GM10248 (cell line): Measurements from ENCODE around the gene MAPRE3.

Experiments used
- CTCF ChIA-PET: fragments of 300-600 bp; sonication (Branson Sonifier 250); formaldehyde crosslinking; extraction: SDS; loops from one replicate; lab custom pipeline; 2021; ENCODE audit warnings: antibody characterized with exemption; lab: Yijun Ruan, JAX
- POLR2A ChIA-PET: fragments of 350-650 bp; sonication (Branson Sonifier 250); formaldehyde crosslinking; extraction: SDS; loops from one replicate; lab custom pipeline; 2020; ENCODE audit warnings: antibody characterized with exemption; lab: Yijun Ruan, JAX
- DNase-seq: peaks from one replicate; pipeline ENCODE4 v3.0.0; 2012; ENCODE audit errors: extremely low spot score
- TF ChIP-seq, protein P1 (sequence below): IDR thresholded peaks from 2 replicates; pipeline ENCODE4 v1.5.1; 2012; ENCODE audit warnings: mild to moderate bottlenecking, low read depth; ENCODE audit errors: extremely low read depth, missing control alignments, control extremely low read depth

Gene MAPRE3

DNA sequence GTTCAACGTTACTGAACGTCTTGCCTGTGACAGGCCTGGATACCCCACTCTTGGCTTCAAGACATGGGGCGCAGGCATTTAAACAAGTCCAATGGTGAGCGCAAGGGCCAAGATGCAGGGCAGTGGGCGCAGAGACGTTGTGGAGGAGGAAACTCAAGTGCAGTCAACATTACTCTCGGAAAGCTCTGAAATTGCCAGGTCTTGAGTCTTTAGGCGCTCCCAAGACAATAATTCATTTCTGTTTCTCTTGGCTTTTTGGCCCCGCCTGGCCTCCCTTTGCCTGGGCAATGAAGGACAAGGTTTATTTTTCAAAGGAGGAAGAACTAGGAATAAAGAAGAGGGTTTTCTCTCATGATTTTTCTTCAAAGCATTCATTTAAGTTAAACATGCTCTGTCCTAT lies 49.0 kb downstream of the MAPRE3 start:
- ChIA-PET CTCF (interaction anchor here (1.1 to 12.3 kb wide), 4 partner anchors 53 to 260 kb away, joined by 3 to 244 read pairs (median 10); no protein-coding TSS in a partner anchor), POLR2A (no interaction called here)
- DNase-seq: no peak
- TF ChIP-seq, protein P1, sequence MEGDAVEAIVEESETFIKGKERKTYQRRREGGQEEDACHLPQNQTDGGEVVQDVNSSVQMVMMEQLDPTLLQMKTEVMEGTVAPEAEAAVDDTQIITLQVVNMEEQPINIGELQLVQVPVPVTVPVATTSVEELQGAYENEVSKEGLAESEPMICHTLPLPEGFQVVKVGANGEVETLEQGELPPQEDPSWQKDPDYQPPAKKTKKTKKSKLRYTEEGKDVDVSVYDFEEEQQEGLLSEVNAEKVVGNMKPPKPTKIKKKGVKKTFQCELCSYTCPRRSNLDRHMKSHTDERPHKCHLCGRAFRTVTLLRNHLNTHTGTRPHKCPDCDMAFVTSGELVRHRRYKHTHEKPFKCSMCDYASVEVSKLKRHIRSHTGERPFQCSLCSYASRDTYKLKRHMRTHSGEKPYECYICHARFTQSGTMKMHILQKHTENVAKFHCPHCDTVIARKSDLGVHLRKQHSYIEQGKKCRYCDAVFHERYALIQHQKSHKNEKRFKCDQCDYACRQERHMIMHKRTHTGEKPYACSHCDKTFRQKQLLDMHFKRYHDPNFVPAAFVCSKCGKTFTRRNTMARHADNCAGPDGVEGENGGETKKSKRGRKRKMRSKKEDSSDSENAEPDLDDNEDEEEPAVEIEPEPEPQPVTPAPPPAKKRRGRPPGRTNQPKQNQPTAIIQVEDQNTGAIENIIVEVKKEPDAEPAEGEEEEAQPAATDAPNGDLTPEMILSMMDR: no peak

DNA sequence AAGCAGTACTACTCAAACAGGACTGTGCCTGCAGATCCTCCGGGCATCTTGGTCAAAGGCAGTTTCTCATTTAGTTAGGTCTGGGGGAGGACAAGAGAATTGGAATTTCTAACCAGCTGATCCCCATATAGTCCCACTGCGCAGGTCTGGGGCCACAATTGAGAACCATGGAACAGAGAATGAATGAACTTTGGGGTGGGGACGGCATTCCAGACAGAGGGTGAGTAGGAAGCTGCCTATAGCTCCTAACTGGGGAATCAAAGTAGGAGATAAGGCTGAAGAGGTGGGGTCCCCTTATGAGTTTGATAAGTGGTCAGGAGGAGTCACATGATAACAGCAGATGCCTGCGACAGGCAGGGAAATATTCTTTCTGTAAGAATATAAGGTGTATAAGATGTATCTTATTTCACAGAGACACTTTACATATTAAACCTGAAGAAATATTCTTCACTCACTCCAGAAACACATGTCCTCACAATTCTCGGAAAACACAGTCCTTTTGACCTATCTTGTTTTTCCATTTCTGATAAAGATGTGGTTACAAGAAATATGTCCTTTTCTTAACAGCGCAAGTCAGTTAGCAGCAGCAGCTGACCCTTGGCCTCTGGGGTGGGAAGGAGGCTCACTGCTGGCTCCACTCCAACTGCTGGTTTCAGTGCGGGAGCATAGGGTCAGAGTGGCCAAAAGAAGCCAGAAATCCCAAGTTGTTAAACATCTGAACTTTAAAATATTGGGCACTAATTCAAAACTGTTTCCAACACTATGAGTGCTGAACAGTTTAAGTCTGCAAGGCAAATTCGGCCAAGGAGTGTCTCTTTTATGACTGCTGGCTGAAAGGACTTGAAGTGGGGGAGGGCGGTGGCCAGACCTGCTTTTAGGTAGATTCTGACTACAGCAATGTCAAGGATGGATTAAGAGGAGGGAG lies 49.8 kb downstream of the MAPRE3 start:
- CTCF ChIA-PET: interaction anchor here (1.1 to 12.3 kb wide), 3 partner anchors 53 to 260 kb away, joined by 3 to 244 read pairs (median 3); no protein-coding TSS in a partner anchor
- TF ChIP-seq, protein P1: no peak
- POLR2A ChIA-PET: interaction anchor here (0.6 kb wide), 1 partner anchor 298 kb away, joined by 3 read pairs; no protein-coding TSS in a partner anchor
- no peak for DNase-seq

DNA sequence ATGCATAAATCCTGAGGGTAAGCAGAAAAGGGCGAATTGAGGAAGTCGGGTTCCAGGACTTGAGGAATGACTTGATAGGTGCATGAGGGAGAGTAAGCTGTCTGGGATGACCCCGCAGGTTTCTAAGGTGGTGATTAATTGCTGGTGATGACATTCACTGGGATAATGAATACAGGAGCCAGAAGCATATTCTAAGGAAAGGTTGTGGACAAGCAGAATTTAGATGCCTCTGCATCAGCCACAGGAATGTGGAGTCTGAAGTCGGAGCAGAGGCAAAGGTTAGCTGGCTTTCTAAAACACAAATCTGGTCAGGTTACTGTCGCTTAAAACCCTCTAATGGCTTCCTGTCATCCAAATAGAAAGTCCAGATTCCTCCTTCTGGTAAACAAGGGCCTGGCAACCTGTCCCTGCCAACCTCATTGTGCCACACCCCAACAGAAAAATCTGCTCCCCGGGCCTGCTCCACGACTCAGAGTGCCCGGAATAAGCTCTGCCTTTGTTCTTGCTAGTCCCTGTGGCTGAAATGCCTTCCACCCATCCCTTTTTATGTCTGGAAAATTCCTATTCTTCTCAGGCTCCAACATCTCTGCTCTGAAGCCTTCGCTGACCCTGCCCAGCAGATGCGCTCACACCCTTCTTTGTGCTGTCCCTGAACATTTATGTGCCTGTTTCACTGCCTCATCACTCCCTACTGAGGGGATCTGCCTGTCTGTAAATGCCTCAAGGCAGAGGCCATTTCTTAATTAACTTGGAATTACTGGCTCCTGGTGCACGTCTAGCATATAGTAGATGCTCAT lies 51.0 kb downstream of the MAPRE3 start:
- TF ChIP-seq, protein P1: no peak
- no peak for DNase-seq
- ChIA-PET CTCF (interaction anchor here (1.2 to 2.1 kb wide), 3 partner anchors 44 to 60 kb away, joined by 3 to 7 read pairs (median 4); no protein-coding TSS in a partner anchor), POLR2A (no interaction called here)

DNA sequence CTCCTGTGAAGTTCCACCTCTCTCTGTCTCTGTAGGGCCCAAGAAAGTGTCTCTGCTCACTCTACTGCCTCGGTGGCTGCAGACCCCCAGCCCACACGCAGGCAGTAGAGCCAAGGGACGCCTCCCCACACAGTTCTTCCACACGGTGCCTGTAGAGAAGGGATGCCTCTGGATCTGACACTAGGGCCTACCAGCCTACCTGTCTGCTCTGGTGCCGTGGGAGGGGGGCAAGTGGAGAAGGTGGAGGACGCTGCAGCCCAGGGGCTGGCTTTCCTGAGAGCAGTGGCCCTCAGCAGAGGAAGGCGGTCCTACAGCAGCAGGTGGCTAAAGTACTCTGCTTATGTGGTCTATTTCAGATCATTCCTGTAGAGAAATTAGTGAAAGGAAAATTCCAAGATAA lies 53.3 kb downstream of the MAPRE3 start:
- DNase-seq: no peak
- ChIA-PET CTCF (interaction anchor here (1.5 to 3.4 kb wide), 3 partner anchors 20 to 62 kb away, joined by 3 to 16 read pairs (median 4); no protein-coding TSS in a partner anchor), POLR2A (no interaction called here)
- TF ChIP-seq, protein P1: no peak

DNA sequence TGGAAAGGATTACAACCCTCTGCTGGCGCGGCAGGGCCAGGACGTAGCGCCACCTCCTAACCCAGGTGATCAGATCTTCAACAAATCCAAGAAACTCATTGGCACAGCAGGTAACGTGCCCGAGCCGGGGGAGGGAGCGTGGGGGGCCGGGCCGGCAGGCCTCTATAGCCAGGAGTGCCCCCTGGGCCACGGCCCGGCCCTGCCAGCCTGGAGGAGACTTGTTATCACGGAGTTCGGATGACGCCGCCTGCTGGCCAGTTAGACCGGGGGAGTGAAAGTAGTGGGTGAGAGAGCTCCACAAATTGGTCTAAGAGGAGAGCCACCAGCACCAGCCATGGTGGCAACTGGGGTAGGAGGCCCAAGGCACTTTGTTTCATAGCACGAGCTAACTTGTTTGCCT lies 53.8 kb downstream of the MAPRE3 start:
- no peak for DNase-seq
- TF ChIP-seq, protein P1: no peak
- ChIA-PET CTCF (interaction anchor here (1.5 to 3.6 kb wide), 5 partner anchors 8 to 62 kb away, joined by 3 to 18 read pairs (median 6); no protein-coding TSS in a partner anchor), POLR2A (no interaction called here)

DNA sequence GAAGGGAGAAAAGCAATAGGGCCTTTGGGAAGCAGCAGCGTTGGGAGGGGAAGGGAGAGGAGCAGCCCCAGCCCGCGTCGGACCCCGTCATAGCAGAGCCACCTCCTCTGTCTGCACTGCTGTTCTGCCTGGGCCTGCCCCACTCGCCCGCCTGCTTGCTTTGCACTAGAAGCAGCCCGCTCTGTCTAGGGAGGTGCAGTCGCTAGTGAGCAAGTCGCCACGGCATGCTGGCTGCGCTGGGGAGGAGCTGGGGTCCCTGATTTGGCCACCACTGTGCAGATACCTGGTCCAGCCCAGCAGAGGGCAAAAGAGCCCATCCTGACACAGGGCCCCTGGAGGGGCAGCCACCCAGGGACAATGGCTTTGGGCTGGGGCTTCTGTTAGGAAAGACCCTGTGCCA lies 54.4 kb downstream of the MAPRE3 start:
- ChIA-PET POLR2A (no interaction called here), CTCF (interaction anchor here (0.7 to 3.6 kb wide), 5 partner anchors 8 to 255 kb away, joined by 3 to 18 read pairs (median 6); no protein-coding TSS in a partner anchor)
- TF ChIP-seq, protein P1: no peak
- DNase-seq: no peak
